ENCODE measurements around the gene KDM4B.

DNA sequence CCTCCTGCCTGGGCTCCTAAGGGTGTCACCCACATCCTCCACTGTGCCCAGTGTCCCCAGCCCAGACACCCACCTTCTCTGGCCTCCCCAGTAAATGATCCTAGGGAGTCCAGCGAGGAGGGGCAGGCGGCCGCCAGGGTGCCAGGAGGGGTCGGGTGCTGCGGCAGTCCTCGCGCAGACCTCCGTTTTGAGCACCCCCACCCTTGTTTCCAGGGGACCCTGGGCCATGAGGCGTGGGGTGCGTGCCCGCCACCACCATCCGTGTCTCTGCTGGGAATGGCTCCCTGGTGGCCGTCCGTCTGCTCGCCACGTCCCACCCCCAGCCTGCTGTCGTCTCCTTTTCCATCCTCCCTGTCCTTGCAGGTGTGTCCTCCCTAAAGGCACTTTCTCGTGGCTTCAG is 133.0 kb downstream of the KDM4B start:
- TF ChIP-seq, protein P1, sequence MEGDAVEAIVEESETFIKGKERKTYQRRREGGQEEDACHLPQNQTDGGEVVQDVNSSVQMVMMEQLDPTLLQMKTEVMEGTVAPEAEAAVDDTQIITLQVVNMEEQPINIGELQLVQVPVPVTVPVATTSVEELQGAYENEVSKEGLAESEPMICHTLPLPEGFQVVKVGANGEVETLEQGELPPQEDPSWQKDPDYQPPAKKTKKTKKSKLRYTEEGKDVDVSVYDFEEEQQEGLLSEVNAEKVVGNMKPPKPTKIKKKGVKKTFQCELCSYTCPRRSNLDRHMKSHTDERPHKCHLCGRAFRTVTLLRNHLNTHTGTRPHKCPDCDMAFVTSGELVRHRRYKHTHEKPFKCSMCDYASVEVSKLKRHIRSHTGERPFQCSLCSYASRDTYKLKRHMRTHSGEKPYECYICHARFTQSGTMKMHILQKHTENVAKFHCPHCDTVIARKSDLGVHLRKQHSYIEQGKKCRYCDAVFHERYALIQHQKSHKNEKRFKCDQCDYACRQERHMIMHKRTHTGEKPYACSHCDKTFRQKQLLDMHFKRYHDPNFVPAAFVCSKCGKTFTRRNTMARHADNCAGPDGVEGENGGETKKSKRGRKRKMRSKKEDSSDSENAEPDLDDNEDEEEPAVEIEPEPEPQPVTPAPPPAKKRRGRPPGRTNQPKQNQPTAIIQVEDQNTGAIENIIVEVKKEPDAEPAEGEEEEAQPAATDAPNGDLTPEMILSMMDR (IDR thresholded peaks at IDR 0.05) = no peak
- TF ChIP-seq POLR2A (IDR thresholded peaks at IDR 0.05; ENCODE audit: low read depth) = no peak

Data from esophagus muscularis mucosa (tissue), 3 donors.